Activated T-helper 2 cell treated with anti-CD3 and anti-CD28 coated beads, Interferon-gamma antibody, Interleukin-2, Interleukin-4, amounts not matched to agents 10 μg/mL and 5 μg/mL and 100 μg/mL, durations not matched to agents 14 hours and 24 hours and 36 hours (primary cell): ENCODE measurements around the gene JMJD7. TPM values are rescaled to one million over a fixed set of nuclear protein-coding genes. Genes with fewer than 3 reads are reported as not detected.

Source experiments
- DNase-seq: peaks from one replicate; pipeline ENCODE4 v3.0.0; 2021; ENCODE audit warnings: low spot score
- H3K27ac Mint-ChIP-seq: one replicate; pipeline ENCODE4 v1.8.0; 2021; ENCODE audit warnings: mixed read lengths
- H3K27me3 Mint-ChIP-seq: one replicate; pipeline ENCODE4 v1.8.0; 2021; ENCODE audit warnings: low read depth, mixed read lengths
- H3K36me3 Mint-ChIP-seq: one replicate; pipeline ENCODE4 v1.8.0; 2021; ENCODE audit warnings: low read depth, mixed read lengths
- H3K4me1 Mint-ChIP-seq: one replicate; pipeline ENCODE4 v1.8.0; 2021; ENCODE audit warnings: low read depth, mixed read lengths
- H3K4me3 Mint-ChIP-seq: one replicate; pipeline ENCODE4 v1.8.0; 2021; ENCODE audit warnings: low read depth, mild to moderate bottlenecking, moderate library complexity, mixed read lengths
- H3K9me3 Mint-ChIP-seq: one replicate; pipeline ENCODE4 v1.8.0; 2021; ENCODE audit warnings: mixed read lengths
- intact Hi-C: fragments of 100-400 bp; cut with micrococcal nuclease; formaldehyde crosslinking; loops from one replicate; pipeline ENCODE4 v1.15.1; 2023
- total RNA-seq: library from RNA; stranded (reverse); gene quantifications from 2 replicates; pipeline ENCODE4 v1.2.3, GENCODE V29; 2022

The JMJD7 gene
- total RNA-seq, 1 donor from 2014 or later, result 15.7 TPM

- peak overlapping the region; percentile 6 for H3K4me3 Mint-ChIP-seq
Measured at GRCh38 chr15:41791547-41791937, 36.4 kb upstream of the JMJD7 start.

GRCh38 chr15:41792000-41792637, 35.8 kb upstream of the JMJD7 start:
- no peak for DNase-seq
- no peak overlapping the region for H3K27ac Mint-ChIP-seq
- peaks cover 2% of the 10 kb centered on the region for H3K36me3 Mint-ChIP-seq
- H3K27me3 Mint-ChIP-seq, result no peaks in the 10 kb centered on the region
- H3K4me1 Mint-ChIP-seq, result peaks cover 52% of the 10 kb centered on the region
- H3K4me3 Mint-ChIP-seq, result peak overlapping the region; percentile 6
- H3K9me3 Mint-ChIP-seq, result no peaks in the 10 kb centered on the region
- intact Hi-C loops, result loop anchor here (2.0 kb wide), 1 partner anchor 17 kb away; the partner anchor contains the start of gene MAPKBP1

More at GRCh38 chr15:41791547-41791937, 36.4 kb upstream of the JMJD7 start:
- peak overlapping the region; percentile 73 for H3K27ac Mint-ChIP-seq
- no peaks in the 10 kb centered on the region for H3K27me3 Mint-ChIP-seq
- intact Hi-C loops, result loop anchor here (2.0 kb wide), 1 partner anchor 17 kb away; the partner anchor contains the start of gene MAPKBP1
- H3K36me3 Mint-ChIP-seq, result peaks cover 2% of the 10 kb centered on the region
- peaks cover 49% of the 10 kb centered on the region for H3K4me1 Mint-ChIP-seq
- DNase-seq, result no peak
- H3K9me3 Mint-ChIP-seq, result no peaks in the 10 kb centered on the region

- Mint-ChIP-seq H3K36me3 (peaks cover 2% of the 10 kb centered on the region), H3K27me3 (no peaks in the 10 kb centered on the region), H3K4me1 (peaks cover 48% of the 10 kb centered on the region), H3K9me3 (no peaks in the 10 kb centered on the region), H3K4me3 (no peak overlapping the region), H3K27ac (no peak overlapping the region)
- intact Hi-C loops, result no loop called here
- DNase-seq, result no peak
Measured at GRCh38 chr15:41794081-41794480, 33.8 kb upstream of the JMJD7 start.

- intact Hi-C loops, result no loop called here
- no peaks in the 10 kb centered on the region for H3K27me3 Mint-ChIP-seq
- peaks cover 12% of the 10 kb centered on the region for H3K36me3 Mint-ChIP-seq
- DNase-seq, result no peak
- peaks cover 37% of the 10 kb centered on the region for H3K4me1 Mint-ChIP-seq
- no peak overlapping the region for H3K27ac Mint-ChIP-seq
- no peaks in the 10 kb centered on the region for H3K9me3 Mint-ChIP-seq
- H3K4me3 Mint-ChIP-seq, result no peak overlapping the region
Measured at GRCh38 chr15:41795996-41796856, 31.7 kb upstream of the JMJD7 start.

- Mint-ChIP-seq H3K36me3 (peaks cover 15% of the 10 kb centered on the region), H3K4me1 (peaks cover 26% of the 10 kb centered on the region), H3K27ac (no peak overlapping the region), H3K27me3 (no peaks in the 10 kb centered on the region), H3K9me3 (no peaks in the 10 kb centered on the region), H3K4me3 (no peak overlapping the region)
- intact Hi-C loops, result no loop called here
- DNase-seq, result no peak
Measured at GRCh38 chr15:41797201-41797944, 30.5 kb upstream of the JMJD7 start.

- Mint-ChIP-seq H3K4me3 (no peak overlapping the region), H3K36me3 (peaks cover 14% of the 10 kb centered on the region), H3K27ac (peak overlapping the region; percentile 44), H3K4me1 (peaks cover 26% of the 10 kb centered on the region), H3K27me3 (no peaks in the 10 kb centered on the region), H3K9me3 (no peaks in the 10 kb centered on the region)
- no peak for DNase-seq
- intact Hi-C loops, result no loop called here
Measured at GRCh38 chr15:41798607-41799487, 29.0 kb upstream of the JMJD7 start.

GRCh38 chr15:41799488-41799805, 28.4 kb upstream of the JMJD7 start:
- Mint-ChIP-seq H3K4me1 (peaks cover 26% of the 10 kb centered on the region), H3K4me3 (no peak overlapping the region), H3K9me3 (no peaks in the 10 kb centered on the region), H3K27ac (no peak overlapping the region), H3K27me3 (no peaks in the 10 kb centered on the region), H3K36me3 (peaks cover 14% of the 10 kb centered on the region)
- intact Hi-C loops, result no loop called here
- DNase-seq, result no peak

GRCh38 chr15:41801185-41801584, 26.7 kb upstream of the JMJD7 start:
- no peaks in the 10 kb centered on the region for H3K27me3 Mint-ChIP-seq
- no peak overlapping the region for H3K27ac Mint-ChIP-seq

GRCh38 chr15:41801850-41802455, 25.9 kb upstream of the JMJD7 start:
- Mint-ChIP-seq H3K27ac (no peak overlapping the region), H3K4me3 (no peak overlapping the region), H3K4me1 (peaks cover 25% of the 10 kb centered on the region), H3K9me3 (no peaks in the 10 kb centered on the region), H3K27me3 (no peaks in the 10 kb centered on the region), H3K36me3 (peaks cover 18% of the 10 kb centered on the region)
- intact Hi-C loops, result no loop called here
- DNase-seq, result no peak

More at GRCh38 chr15:41801185-41801584, 26.7 kb upstream of the JMJD7 start:
- intact Hi-C loops, result no loop called here
- H3K4me3 Mint-ChIP-seq, result no peak overlapping the region
- peaks cover 26% of the 10 kb centered on the region for H3K4me1 Mint-ChIP-seq
- no peaks in the 10 kb centered on the region for H3K9me3 Mint-ChIP-seq
- DNase-seq, result no peak
- H3K36me3 Mint-ChIP-seq, result peaks cover 18% of the 10 kb centered on the region

GRCh38 chr15:41804361-41804760, 23.5 kb upstream of the JMJD7 start:
- H3K36me3 Mint-ChIP-seq, result peaks cover 18% of the 10 kb centered on the region
- H3K27me3 Mint-ChIP-seq, result no peaks in the 10 kb centered on the region
- no peak overlapping the region for H3K4me3 Mint-ChIP-seq
- no peak overlapping the region for H3K27ac Mint-ChIP-seq
- peaks cover 16% of the 10 kb centered on the region for H3K4me1 Mint-ChIP-seq
- intact Hi-C loops, result no loop called here
- DNase-seq, result no peak
- no peaks in the 10 kb centered on the region for H3K9me3 Mint-ChIP-seq

- intact Hi-C loops, result no loop called here
- peak overlapping the region; percentile 11 for H3K27ac Mint-ChIP-seq
- no peak for DNase-seq
- H3K4me1 Mint-ChIP-seq, result peaks cover 13% of the 10 kb centered on the region
- H3K9me3 Mint-ChIP-seq, result no peaks in the 10 kb centered on the region
- H3K4me3 Mint-ChIP-seq, result no peak overlapping the region
- peaks cover 18% of the 10 kb centered on the region for H3K36me3 Mint-ChIP-seq
- H3K27me3 Mint-ChIP-seq, result no peaks in the 10 kb centered on the region
Measured at GRCh38 chr15:41804916-41805666, 22.8 kb upstream of the JMJD7 start.
